IPS-18a (cell line): ENCODE data around the gene PLPPR5.

Experiments used
- H3K27ac ChIP-seq: one replicate; pipeline ENCODE4 v1.5.1; 2013; ENCODE audit warnings: low read length
- H3K27me3 ChIP-seq: one replicate; pipeline ENCODE4 v1.6.1; 2013; ENCODE audit warnings: mild to moderate bottlenecking, low read length; ENCODE audit not compliant: control insufficient read depth, insufficient read depth
- H3K36me3 ChIP-seq: one replicate; pipeline ENCODE4 v1.6.1; 2013; ENCODE audit warnings: low read depth, low read length; ENCODE audit not compliant: control insufficient read depth
- H3K4me1 ChIP-seq: one replicate; pipeline ENCODE4 v1.6.1; 2013; ENCODE audit warnings: low read depth, low read length; ENCODE audit not compliant: control insufficient read depth
- H3K4me3 ChIP-seq: one replicate; pipeline ENCODE4 v1.5.1; 2013; ENCODE audit warnings: low read length
- H3K9ac ChIP-seq: one replicate; pipeline ENCODE4 v1.6.1; 2013; ENCODE audit warnings: mild to moderate bottlenecking, low read length, moderate library complexity
- H3K9me3 ChIP-seq: one replicate; pipeline ENCODE4 v1.6.1; 2013; ENCODE audit warnings: low read depth, low read length; ENCODE audit not compliant: control insufficient read depth

The PLPPR5 gene

DNA sequence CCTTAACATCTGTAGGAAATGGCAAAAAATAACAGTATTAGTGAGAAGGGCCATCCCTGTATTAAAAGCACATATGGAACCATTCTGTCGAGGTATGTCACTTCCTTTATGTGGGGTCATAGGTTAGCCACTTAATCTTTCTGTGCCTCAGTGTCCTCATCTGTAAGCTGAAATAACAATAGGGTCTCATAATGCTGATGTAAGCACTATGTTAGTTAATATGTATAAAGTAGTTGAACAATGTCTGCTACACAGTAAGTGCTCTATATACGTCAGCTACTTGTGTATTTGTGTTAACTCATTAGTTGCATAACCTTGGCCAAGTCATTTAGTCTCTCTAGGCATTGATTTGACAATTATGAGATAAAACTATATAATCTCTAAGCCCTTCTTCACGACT lies 11.8 kb downstream of the PLPPR5 start:
- Histone ChIP-seq H3K27ac (no peak overlapping the region), H3K36me3 (no peaks in the 10 kb centered on the region), H3K9ac (no peak overlapping the region), H3K27me3 (no peaks in the 10 kb centered on the region), H3K4me1 (peaks cover 10% of the 10 kb centered on the region), H3K9me3 (no peaks in the 10 kb centered on the region), H3K4me3 (no peak overlapping the region)

DNA sequence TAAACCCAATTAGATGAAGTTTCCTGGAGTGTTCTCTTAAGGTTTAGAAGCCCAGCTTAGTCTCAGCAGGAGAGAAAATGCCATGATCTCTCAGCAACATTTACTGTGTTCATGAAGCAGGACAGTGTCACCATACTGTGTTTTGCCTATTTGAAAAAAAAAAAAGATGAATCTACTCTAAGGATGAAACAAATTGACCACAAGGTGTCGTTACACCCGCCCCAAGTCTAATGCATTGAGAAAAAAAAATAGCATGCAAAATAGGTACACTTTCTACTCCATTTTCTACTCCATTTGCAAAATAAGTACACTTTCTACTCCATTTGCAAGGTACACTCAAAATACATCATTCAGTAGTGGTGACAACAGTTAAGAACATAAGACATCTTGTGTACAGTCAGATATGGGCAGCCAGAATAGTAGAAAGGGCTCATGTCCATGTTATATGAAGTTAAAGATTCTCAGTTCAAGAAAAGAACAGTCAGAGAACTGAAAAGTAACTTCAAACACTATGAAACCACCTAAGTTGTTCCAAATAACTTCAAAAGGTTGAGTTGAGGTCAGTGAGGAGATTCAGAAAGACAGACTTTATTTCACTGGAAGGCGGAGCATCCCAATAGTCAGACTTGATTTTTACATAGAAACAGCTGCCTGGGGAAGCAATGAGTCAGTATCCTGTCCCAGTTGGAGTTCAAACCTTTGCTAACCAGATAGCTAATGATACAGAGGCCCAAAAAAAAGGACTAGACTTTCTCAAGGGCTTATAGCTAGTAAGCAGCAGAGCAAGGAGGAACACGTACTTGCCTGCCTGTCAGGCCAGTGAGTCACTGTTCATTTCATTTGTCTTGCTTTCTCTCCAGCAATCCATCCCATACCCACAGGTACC lies 13.3 kb downstream of the PLPPR5 start:
- no peak overlapping the region for H3K27ac ChIP-seq
- peaks cover 17% of the 10 kb centered on the region for H3K4me1 ChIP-seq
- H3K27me3 ChIP-seq: no peaks in the 10 kb centered on the region
- no peaks in the 10 kb centered on the region for H3K9me3 ChIP-seq
- H3K9ac ChIP-seq: no peak overlapping the region
- no peaks in the 10 kb centered on the region for H3K36me3 ChIP-seq
- no peak overlapping the region for H3K4me3 ChIP-seq

DNA sequence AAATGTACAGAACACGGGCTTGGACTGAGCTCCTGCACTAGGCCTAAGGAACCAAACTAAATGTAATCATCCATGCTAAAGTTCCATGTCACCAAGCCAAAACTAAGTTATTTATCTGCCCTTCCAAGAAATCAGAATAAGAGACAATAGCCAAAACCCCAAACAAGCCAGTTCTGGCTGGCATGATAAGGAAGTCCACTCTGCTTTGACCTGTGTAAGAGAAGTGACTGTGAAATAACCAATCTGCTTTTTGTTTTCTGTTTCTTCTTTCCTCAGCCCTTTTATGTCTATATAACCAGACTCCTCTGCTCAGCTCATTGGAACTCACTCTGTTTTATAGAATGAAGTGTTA lies 15.1 kb downstream of the PLPPR5 start:
- H3K27ac ChIP-seq: no peak overlapping the region
- H3K4me3 ChIP-seq: no peak overlapping the region
- H3K36me3 ChIP-seq: no peaks in the 10 kb centered on the region
- H3K27me3 ChIP-seq: no peaks in the 10 kb centered on the region
- H3K9me3 ChIP-seq: no peaks in the 10 kb centered on the region
- H3K9ac ChIP-seq: no peak overlapping the region
- H3K4me1 ChIP-seq: peaks cover 17% of the 10 kb centered on the region

DNA sequence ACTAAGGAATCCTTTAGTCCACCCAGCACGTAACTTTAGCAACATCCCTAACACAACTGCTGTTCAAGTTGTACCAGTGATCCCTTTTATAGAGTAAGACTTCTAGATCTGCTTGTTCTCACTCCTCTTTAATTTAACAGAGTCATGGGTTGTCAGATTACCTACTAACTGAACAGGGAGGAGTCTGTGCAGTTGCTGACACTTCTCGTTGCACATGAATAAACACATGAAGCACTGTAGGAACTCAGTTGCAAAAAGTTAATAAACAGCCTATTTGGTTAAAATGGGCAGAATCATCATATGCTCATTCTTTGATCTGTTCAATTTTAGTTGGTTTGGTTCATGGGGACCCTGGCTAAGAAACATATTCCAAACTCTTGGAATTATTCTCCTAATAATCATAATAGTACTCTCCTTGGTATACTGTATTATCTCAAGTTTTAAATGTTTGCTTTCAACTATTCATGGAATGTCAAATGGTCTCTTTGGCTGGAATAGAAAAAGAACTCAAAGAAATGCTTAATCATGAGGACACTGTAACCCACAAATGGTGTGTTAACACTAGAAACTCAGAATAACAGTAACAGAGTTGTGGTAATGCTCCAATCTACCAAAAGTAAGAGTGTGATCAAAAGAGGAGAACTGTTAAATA lies 15.6 kb downstream of the PLPPR5 start:
- H3K4me1 ChIP-seq: peaks cover 17% of the 10 kb centered on the region
- no peaks in the 10 kb centered on the region for H3K27me3 ChIP-seq
- no peak overlapping the region for H3K4me3 ChIP-seq
- H3K9ac ChIP-seq: no peak overlapping the region
- H3K9me3 ChIP-seq: no peaks in the 10 kb centered on the region
- H3K36me3 ChIP-seq: no peaks in the 10 kb centered on the region
- no peak overlapping the region for H3K27ac ChIP-seq

DNA sequence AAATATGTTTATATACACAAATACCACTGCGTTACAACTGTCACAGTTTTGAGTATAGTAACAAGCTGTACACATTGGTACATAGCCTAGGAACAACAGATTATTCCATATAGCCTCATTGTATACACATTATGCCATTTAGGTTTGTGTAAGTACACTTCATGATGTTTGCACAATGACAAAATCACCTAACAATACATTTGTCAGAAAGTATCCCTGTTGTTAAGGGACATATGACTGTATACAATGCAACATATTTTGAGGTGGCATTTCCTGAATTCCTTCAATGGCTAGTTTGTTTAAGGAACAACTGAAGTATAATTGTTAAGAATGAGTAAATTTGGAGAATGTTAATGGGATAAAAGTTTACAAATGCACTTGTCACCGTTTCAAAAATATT lies 19.0 kb downstream of the PLPPR5 start:
- Histone ChIP-seq H3K9me3 (peaks cover 2% of the 10 kb centered on the region), H3K4me3 (no peak overlapping the region), H3K27ac (no peak overlapping the region), H3K4me1 (peaks cover 10% of the 10 kb centered on the region), H3K36me3 (no peaks in the 10 kb centered on the region), H3K9ac (no peak overlapping the region), H3K27me3 (no peaks in the 10 kb centered on the region)

DNA sequence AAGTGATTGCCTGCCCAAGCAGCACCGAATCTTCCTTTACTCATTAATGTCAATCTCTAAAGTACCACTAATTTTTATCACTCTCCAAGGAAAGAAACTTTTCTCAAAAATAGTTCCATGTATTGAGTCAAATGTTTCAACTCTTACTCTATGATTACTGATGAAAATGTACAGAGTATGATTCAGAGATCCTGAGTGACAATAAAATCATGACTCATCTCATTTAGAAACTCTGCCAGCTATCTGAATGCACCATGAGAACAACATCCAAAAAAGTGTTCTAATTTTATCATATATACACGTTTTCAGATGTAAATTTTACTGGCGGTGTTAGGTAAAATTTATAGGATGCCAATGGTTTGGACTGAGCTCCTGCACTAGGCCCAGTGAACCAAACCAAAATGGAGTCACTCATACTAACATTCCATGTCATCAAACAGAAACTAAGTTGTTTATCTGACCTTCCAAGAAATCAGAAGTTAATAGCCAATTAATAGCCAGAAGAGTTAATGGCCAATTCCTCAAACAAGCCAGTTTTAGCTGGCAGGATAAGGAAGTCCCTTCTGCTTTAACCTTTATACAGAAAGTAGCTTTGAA lies 22.6 kb downstream of the PLPPR5 start:
- H3K9ac ChIP-seq: no peak overlapping the region
- no peaks in the 10 kb centered on the region for H3K36me3 ChIP-seq
- H3K4me3 ChIP-seq: no peak overlapping the region

DNA sequence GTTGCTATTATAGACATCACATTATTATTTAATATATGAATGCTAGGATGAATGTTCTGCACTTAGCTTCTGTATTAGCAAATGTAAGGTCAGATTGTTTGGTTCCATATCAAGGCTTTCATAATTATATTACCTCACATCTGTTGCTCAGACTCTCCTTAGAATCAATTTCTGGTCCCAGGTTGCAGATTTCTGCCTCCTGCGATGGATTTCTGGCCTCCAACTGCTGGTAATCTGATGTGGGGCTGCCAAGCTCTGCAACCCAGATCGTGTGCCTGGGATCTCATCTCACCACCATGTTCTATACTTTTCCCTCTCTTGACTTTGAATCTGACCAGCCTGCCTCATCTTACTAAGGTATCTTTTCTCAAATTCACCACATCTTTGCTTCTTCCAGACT lies 25.2 kb downstream of the PLPPR5 start:
- Histone ChIP-seq H3K9ac (no peak overlapping the region), H3K27me3 (no peaks in the 10 kb centered on the region), H3K9me3 (peaks cover 2% of the 10 kb centered on the region), H3K4me3 (no peak overlapping the region), H3K4me1 (peaks cover 15% of the 10 kb centered on the region), H3K36me3 (no peaks in the 10 kb centered on the region), H3K27ac (no peak overlapping the region)

More for the DNA sequence above, 22.6 kb downstream of the PLPPR5 start:
- Histone ChIP-seq H3K27ac (no peak overlapping the region), H3K4me1 (peaks cover 6% of the 10 kb centered on the region), H3K9me3 (peaks cover 2% of the 10 kb centered on the region), H3K27me3 (no peaks in the 10 kb centered on the region)

DNA sequence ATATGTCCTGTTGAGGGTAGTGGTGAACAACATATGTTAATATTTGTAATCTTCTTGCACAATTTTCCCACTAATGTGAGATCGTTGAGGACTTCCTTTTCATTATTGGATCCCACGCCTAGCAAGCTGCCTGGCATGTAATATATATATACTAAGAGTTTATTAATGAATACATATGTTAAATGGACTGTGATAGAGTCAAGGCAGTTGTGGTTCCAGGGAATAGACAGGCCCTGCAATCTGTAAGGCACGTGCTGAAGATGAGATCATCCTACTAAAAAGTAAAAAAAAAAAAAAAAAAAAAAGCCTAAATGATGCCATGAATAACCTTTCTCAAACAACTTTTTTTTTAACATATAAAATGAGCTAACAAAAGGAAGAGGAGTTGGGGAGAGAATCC lies 28.9 kb downstream of the PLPPR5 start:
- no peaks in the 10 kb centered on the region for H3K9me3 ChIP-seq
- H3K36me3 ChIP-seq: no peaks in the 10 kb centered on the region
- no peak overlapping the region for H3K27ac ChIP-seq
- H3K9ac ChIP-seq: no peak overlapping the region
- no peak overlapping the region for H3K4me3 ChIP-seq
- peaks cover 15% of the 10 kb centered on the region for H3K4me1 ChIP-seq
- H3K27me3 ChIP-seq: no peaks in the 10 kb centered on the region

DNA sequence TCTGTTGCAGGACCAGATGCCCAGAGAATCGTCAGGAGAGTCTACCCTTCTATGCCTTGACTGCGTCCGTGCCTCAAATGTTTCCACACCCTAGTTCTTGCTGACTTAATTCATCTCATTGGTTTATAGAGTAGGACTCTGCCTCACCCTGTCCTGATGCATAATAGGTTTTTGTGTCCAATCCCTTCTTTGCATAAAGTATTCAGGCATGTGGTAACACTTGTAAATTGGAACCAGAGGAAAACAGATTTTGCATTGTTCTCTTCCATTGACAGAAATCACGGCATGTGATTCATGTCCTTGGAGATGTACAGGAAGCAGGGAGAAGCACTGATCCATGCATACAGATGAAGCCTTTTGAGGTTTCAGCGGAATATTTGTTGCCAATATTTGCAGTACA lies 29.5 kb downstream of the PLPPR5 start:
- no peaks in the 10 kb centered on the region for H3K9me3 ChIP-seq

DNA sequence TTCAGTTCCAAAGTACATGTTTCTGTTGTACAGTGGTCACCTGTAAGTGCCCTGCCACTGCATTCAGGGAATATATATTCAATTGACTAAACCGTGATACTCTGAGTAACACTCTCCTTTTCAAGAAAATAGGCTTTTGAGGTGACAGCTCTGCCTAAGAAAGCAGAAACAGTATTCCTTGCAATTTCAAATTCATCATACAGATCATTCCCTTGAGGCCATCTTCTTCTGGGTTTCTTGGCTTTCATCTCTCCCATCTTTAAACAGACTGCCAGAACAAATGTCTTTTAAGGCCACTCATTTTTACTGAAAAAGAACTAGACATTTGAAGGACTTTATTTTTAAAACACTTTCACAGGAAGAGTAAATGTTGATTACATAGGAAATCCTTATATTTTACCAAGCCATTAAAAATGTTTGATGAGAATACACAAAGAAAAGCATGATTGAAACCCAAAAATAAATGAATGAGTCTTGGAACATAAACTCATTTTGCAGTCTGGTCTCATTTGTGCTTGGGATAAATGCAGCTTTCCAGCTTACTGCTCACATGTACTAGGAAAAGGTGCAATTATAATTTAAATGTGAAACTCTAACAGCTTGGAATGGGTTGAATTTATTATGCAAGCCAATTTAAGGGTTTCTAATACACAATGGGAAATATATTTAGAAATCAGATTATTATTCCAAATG lies 34.7 kb downstream of the PLPPR5 start:
- no peaks in the 10 kb centered on the region for H3K27me3 ChIP-seq
- no peaks in the 10 kb centered on the region for H3K36me3 ChIP-seq
- H3K9me3 ChIP-seq: no peaks in the 10 kb centered on the region
- no peak overlapping the region for H3K27ac ChIP-seq
- no peak overlapping the region for H3K9ac ChIP-seq
- H3K4me3 ChIP-seq: no peak overlapping the region
- peaks cover 23% of the 10 kb centered on the region for H3K4me1 ChIP-seq

More for the DNA sequence above, 29.5 kb downstream of the PLPPR5 start:
- no peaks in the 10 kb centered on the region for H3K36me3 ChIP-seq
- no peak overlapping the region for H3K9ac ChIP-seq
- no peak overlapping the region for H3K4me3 ChIP-seq
- no peaks in the 10 kb centered on the region for H3K27me3 ChIP-seq
- no peak overlapping the region for H3K27ac ChIP-seq
- peaks cover 15% of the 10 kb centered on the region for H3K4me1 ChIP-seq

DNA sequence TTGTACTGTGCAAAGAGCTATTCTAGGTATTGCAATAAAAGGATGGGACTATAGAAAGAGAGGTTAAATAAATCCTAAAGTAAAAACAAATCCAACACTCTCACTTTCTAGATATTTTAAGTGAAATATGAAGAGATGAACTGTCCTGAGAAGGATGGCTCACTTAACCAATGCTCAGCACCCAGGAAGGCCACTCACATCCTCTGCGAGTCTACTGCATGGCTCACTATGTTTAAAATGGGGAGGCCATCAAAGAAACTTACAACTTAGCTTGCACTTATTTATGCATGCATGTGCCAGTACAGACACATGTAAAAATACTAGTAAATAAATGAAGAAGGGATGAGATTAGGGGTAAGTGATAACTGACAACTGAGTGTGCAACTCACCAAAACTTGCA lies 37.5 kb downstream of the PLPPR5 start:
- Histone ChIP-seq H3K36me3 (no peaks in the 10 kb centered on the region), H3K27ac (no peak overlapping the region), H3K4me3 (no peak overlapping the region), H3K9me3 (no peaks in the 10 kb centered on the region), H3K9ac (no peak overlapping the region), H3K27me3 (no peaks in the 10 kb centered on the region), H3K4me1 (peaks cover 29% of the 10 kb centered on the region)
